Measurements from ENCODE around the gene HPN. TPM values are rescaled to one million over a fixed set of nuclear protein-coding genes. Genes with fewer than 3 reads are reported as not detected.
"Not testable (repeated sequence)": the region's sequence is repeated elsewhere in the genome, so short reads cannot be mapped to it uniquely, and the experiment has no call there.

HPN gene
- total RNA-seq, 1 donor from 2014 or later, result 4.9 TPM

DNA sequence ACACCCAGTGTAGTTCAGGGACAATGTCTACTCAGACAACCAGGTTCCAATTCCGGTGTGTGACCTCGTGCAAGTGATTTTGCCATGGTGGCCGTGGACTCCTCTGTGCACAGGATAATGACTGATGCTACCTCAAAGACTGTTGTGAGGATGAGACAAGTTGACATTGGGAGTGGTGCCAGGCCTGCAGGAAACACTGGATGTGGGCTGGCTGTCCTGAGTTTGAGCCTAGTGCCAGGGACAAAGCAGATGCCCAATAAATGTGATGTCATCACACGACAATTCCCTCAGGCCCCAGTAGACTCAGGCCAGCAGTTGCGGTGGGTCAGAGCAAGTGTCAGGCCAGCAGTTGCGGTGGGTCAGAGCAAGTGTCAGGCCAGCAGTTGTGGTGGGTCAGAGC is 17.4 kb upstream of the HPN start:
- no peak for DNase-seq (ENCODE audit: low spot score)
- intact Hi-C loops (cut with DNase I), result no loop called here

DNA sequence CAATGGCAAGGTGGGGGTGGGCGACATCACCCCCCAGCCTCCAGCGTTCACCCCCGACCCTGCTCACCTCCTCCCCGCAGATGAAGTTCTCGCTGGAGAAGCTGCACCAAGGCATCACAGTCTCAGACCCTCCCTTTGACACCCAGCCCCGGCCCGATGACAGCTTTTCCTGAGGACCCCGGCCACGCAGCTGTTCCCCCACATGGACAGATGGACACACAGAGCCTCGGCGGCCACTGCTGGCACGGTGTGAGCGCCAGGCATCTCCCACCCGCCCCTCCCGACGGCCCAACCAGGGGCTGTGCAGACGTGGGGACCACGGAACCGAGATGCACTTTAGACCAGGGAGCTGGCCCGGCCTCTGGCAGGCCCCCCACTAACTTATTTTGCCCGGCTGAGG is 15.6 kb upstream of the HPN start:
- intact Hi-C loops (cut with DNase I), result no loop called here
- no peak for DNase-seq (ENCODE audit: low spot score)

- no peak for DNase-seq (ENCODE audit: low spot score)
- intact Hi-C loops (cut with DNase I), result no loop called here
These were observed 15.1 kb upstream of the HPN start for GRCh38 chr19:35026418-35026817.

DNA sequence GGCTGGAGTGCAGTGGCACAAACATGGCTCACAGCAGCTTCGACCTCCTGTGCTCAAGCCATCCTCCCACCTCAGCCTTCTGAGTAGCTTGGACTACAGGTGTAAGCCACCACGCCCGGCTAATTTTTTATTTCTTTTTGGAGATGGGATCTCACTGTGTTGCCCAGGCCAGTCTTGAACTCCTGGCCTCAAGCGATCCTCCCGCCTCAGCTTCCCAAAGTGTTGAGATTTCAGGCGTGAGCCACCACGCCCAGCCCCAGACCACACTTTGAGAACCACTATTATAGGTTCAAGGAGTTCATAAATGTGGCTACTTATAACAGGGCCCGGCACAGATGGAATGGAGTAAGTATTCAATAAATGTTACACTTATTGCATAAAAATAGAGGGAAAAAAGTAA is 14.5 kb upstream of the HPN start:
- DNase-seq (ENCODE audit: low spot score), result no peak
- intact Hi-C loops (cut with DNase I), result no loop called here

DNA sequence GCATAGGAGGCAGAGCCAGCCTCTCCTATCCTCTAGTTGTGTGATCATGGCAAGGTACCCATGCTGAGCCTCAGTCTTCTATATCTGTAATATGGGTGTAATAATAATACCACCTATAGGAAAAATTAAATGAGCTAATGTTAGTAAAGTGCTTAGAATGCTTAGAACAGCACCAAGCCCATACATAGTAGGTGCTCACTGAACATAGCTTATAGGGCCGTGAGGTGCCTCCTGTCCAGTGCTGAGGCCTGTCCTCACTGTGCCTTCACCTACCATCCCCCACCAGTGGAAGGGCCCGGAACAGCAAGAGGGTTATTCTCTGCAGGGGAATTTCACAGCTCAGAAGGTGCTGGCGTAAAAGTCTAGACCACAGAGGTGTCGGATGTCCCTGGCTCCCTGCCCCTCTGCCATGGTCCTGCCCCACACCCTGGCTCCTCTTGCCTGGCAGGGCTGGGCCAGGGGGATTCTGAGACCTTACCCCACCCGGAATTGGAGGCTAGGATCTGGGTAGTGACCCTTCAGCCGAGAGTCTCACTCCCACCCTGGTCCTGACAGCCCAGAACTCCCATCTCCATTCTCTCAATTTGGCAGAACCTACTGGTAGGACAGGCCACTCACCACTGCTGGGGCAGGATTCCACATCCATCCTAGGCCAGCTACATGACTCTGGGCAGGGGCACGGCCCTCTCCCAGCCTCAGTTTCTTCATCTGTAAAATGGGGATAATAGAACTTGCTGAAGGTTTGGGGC is 13.5 kb upstream of the HPN start:
- intact Hi-C loops (cut with DNase I), result no loop called here
- DNase-seq (ENCODE audit: low spot score), result no peak

GRCh38 chr19:35028600-35028885 is 13.0 kb upstream of the HPN start:
- DNase-seq (ENCODE audit: low spot score); intact Hi-C loops (cut with DNase I): not testable (repeated sequence)

- DNase-seq (ENCODE audit: low spot score); intact Hi-C loops (cut with DNase I): not testable (repeated sequence)
These were observed 12.2 kb upstream of the HPN start for GRCh38 chr19:35029275-35029736.

- intact Hi-C loops (cut with DNase I), result no loop called here
- DNase-seq (ENCODE audit: low spot score), result no peak
These were observed 11.7 kb upstream of the HPN start for GRCh38 chr19:35029737-35030256.

- intact Hi-C loops (cut with DNase I), result no loop called here
- DNase-seq (ENCODE audit: low spot score), result peak; percentile 80
These were observed 11.1 kb upstream of the HPN start, which contains the start of gene SCN1B for GRCh38 chr19:35030257-35031071. Gene SCN1B (plus strand): TSS chr19:35030470. CDS start chr19:35030821, 351 bp downstream.

DNA sequence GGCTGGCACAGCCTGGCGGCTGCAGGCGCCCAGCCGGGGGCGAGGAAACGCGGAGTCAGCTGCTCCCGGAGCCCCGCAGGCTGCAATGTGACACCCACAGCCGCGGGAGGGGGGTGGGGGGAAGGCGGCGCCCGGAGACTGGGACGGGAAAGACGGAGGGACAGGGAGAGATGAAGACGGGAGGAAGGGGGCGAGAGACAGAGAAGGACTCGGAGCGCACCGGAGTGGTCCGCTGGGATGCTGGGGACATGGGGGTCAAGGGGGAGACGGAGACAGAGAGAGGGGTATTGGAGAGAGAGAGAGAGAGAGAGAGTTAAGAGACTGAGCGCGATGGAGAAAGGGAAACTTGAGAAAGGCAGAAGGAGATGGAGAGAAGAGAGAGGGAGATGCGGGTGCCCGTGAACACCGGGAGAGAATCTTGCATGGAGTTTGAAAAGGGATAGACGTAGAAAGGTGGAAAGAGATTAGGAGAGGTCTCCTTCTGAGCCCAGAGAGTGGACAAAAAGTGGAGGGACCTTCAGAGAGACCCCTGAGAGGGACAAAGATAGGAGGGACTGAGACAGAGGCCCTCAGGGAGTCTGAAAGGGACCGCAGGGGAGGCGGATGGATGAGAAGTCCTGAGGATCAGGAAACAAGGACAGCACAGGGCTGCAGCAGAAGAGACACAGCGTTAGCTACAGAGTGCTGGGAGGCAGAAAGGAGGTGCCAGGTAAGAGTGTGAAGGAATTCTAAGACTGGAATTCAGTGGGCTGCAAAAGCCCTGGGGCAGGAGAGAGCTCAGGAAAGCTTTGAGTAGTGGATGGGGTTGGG is 10.2 kb upstream of the HPN start:
- DNase-seq (ENCODE audit: low spot score), result no peak
- intact Hi-C loops (cut with DNase I), result no loop called here

DNA sequence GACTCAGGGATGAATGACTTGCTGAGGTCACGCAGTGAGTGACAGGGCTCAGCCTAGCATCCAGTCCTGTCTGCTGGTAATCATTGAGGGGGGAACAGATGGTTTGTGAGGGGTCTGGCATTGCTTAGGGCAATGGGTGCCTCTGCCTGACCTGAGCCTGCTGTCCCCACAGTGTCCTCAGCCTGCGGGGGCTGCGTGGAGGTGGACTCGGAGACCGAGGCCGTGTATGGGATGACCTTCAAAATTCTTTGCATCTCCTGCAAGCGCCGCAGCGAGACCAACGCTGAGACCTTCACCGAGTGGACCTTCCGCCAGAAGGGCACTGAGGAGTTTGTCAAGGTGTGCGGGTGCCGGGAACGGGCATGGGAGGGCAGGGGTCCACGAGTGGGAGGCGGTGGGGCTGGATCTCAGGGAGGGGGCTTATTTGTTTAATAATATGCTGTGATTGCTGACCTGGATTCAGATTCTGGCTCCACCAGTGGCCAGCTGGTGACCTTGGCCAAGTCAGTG is 9.1 kb upstream of the HPN start:
- no peak for DNase-seq (ENCODE audit: low spot score)

GRCh38 chr19:35033067-35034004 is 8.2 kb upstream of the HPN start:
- no peak for DNase-seq (ENCODE audit: low spot score)

More for the DNA sequence above, 9.1 kb upstream of the HPN start:
- intact Hi-C loops (cut with DNase I), result no loop called here

DNA sequence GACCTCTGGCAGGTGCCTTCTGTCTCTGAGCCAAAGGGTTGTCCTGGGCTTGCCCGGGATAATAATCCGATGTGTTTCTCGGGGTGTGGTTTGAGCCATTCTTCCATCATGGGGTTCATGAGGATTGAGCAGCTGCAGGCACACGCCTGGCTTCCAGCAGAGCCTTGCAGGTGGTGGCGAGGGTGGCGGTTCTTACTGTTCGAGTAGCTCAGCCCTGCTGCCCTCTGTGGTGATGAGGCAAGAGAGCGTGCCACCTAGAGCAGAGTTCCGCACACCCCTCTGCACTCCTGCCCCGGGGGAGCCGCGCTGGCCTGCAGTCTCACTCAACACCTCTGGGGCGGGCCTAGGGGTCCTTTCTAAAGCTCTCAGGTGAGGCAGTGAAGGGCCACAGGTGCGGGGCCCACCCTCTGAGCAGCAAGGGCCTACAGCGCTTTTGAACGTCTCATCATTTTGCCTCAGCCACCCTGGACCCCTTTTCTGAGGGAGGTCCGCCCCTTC is 7.5 kb upstream of the HPN start:
- DNase-seq (ENCODE audit: low spot score), result no peak
- intact Hi-C loops (cut with DNase I), result no loop called here

More at GRCh38 chr19:35033067-35034004, 8.2 kb upstream of the HPN start:
- intact Hi-C loops (cut with DNase I), result no loop called here

GRCh38 chr19:35034588-35035382 is 6.7 kb upstream of the HPN start:
- no peak for DNase-seq (ENCODE audit: low spot score)
- intact Hi-C loops (cut with DNase I), result no loop called here

DNA sequence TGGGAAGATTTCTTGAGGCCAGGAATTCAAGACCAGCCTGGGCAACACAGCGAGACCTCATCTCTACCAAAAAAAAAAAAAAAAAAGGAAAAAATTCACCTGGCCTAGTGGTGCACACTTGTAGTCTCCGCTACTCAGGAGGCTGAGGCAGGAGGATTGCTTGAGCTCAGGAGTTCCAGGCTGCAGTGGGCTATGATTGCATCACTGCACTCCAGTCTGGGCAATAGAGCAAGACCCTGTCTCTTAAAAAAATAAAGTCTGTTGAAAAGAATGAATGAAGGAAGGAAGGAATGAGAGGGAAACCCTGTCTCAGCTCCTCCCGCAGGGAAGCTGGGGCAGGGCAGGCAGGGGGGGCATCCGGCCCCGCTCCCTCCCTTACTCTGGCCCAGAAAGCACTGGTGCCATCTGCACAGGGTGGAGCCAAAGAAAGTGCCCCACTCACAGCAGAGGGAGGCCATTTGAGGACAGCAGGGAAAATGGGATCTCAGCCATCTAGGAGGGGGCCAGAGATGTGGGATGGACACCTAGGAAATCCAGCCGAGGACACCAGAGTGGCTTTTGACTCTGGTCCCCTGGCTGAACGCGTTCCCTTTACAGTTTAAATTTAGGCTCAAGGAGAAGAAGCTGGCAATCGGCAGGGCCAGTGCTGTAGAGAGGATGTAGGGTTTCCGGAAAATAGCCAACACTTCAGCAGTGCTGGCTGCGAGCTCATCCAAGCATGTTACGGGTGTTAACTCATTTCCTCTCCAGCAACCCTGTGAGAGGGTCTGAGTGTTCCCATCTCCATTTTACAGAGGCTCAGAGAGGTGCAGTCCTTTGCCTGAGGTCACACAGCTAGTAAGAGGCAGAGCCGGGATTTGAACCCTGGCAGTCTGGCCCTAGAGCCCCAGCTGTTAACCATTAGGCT is 3.6 kb upstream of the HPN start:
- intact Hi-C loops (cut with DNase I), result no loop called here
- no peak for DNase-seq (ENCODE audit: low spot score)

DNA sequence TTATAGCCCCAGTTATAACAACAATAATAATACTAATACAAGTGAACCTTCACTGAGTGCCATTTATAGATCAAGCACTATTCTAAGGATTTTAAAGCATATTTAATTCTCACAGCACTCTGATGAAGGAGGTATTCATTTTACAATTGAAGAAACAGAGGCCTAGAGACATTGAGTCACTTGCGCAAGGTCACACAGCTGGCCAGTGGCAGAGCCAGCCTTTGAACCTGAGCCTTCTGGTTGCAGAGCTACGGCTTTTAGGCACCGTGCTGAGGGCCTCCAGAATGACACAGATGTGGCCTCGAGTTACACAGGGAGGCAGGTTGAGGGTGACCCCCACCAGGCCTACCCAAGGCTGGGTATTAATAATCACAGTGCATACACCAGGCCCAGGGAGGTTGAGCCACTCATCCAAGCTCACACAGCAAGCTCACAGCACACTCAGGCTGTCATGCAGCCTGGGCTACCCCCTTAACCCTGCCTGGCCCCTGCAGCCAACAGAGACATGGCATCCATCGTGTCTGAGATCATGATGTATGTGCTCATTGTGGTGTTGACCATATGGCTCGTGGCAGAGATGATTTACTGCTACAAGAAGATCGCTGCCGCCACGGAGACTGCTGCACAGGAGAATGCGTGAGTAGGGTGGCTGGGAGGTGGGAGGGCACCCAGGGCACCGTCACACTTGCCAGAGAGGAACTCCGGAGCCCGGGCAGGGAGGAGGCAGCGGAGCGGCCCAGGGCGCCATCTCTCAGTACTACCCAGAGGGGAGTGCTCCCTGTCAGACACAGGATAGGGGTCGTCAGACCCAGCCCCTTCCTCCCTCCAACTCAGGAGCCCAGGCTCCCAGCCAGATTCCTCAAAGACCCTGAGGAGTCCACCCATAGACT is 2.7 kb upstream of the HPN start:
- no peak for DNase-seq (ENCODE audit: low spot score)
- intact Hi-C loops (cut with DNase I), result no loop called here

Data from cardiac septum (tissue), 1 donor.